ENCODE measurements around the gene SIPA1L3.

Gene SIPA1L3

GRCh38 chr19:38046254-38047048, 139.4 kb downstream of the SIPA1L3 start:
- peaks cover 6% of the 10 kb centered on the region for H3K9me3 ChIP-seq (ENCODE audit: control insufficient read depth, insufficient read depth, low read depth, low read length)
- TF ChIP-seq ZNF670 (tag by site-specific recombination; IDR thresholded peaks at IDR 0.05; ENCODE audit: low read depth) (no peak), WT1 (tag by site-specific recombination; IDR thresholded peaks at IDR 0.05) (no peak), GLIS2 (tag by site-specific recombination; IDR thresholded peaks at IDR 0.05) (peak; percentile 35; the same call in 1 of the 2 replicates), REST (tag by site-specific recombination; IDR thresholded peaks at IDR 0.05) (no peak), ZNF560 (tag by site-specific recombination; IDR thresholded peaks at IDR 0.05; ENCODE audit: borderline replicate concordance) (no peak), ZNF132 (tag by site-specific recombination; IDR thresholded peaks at IDR 0.05; ENCODE audit: borderline replicate concordance) (no peak), ZNF843 (tag by site-specific recombination; IDR thresholded peaks at IDR 0.05) (no peak)
- H3K27ac ChIP-seq (ENCODE audit: extremely low read depth, low read depth, low read length) = no peak overlapping the region
- peaks cover 0 to 11% of the 10 kb centered on the region in 2 experiments; a peak in 1 of 3 replicates for H3K36me3 ChIP-seq (ENCODE audit: control insufficient read depth in 2 of 2, insufficient read depth in 1 of 2, low read length in 2 of 2)
- no peak overlapping the region for H3K4me3 ChIP-seq (ENCODE audit: low read depth, low read length)
- no peaks in the 10 kb centered on the region for H3K4me1 ChIP-seq (ENCODE audit: control insufficient read depth, insufficient read depth, low read length)
- ChIA-PET POLR2A (no interaction called here), CTCF (interaction anchor here (0.6 kb wide), 1 partner anchor 887 kb away, joined by 4 read pairs; no protein-coding TSS in a partner anchor)

- ChIA-PET CTCF (interaction anchor here (0.6 kb wide), 1 partner anchor 886 kb away, joined by 4 read pairs; no protein-coding TSS in a partner anchor), POLR2A (no interaction called here)
- Histone ChIP-seq H3K36me3 (ENCODE audit: control insufficient read depth in 2 of 2, insufficient read depth in 1 of 2, low read length in 2 of 2) (peaks cover 0 to 7% of the 10 kb centered on the region in 2 experiments; a peak in 1 of 3 replicates), H3K27ac (ENCODE audit: extremely low read depth, low read depth, low read length) (no peak overlapping the region), H3K9me3 (ENCODE audit: control insufficient read depth, insufficient read depth, low read depth, low read length) (peaks cover 1% of the 10 kb centered on the region; the same call in 1 of the 2 replicates), H3K4me1 (ENCODE audit: control insufficient read depth, insufficient read depth, low read length) (no peaks in the 10 kb centered on the region), H3K4me3 (ENCODE audit: low read depth, low read length) (no peak overlapping the region)
- TF ChIP-seq EGR2 (tag by site-specific recombination; IDR thresholded peaks at IDR 0.05; ENCODE audit: low read depth) (peak; percentile 94), ZNF391 (tag by site-specific recombination; IDR thresholded peaks at IDR 0.05; ENCODE audit: borderline replicate concordance, low read depth) (no peak), ZNF449 (tag by site-specific recombination; IDR thresholded peaks at IDR 0.05) (no peak), ZFHX2 (tag by site-specific recombination; conservative IDR thresholded peaks at IDR 0.05) (peak; percentile 97), TCF7L2 (IDR thresholded peaks at IDR 0.05; ENCODE audit: borderline replicate concordance, low read depth, low read length) (no peak), KLF16 (tag by site-specific recombination; IDR thresholded peaks at IDR 0.05) (no peak), ZBTB11 (tag by site-specific recombination; conservative IDR thresholded peaks at IDR 0.05; ENCODE audit: low read depth) (no peak), ZNF248 (tag by site-specific recombination; IDR thresholded peaks at IDR 0.05) (no peak), ZNF792 (tag by site-specific recombination; IDR thresholded peaks at IDR 0.05) (no peak), ZFP69B (tag by site-specific recombination; IDR thresholded peaks at IDR 0.05) (no peak), ZSCAN5A (tag by site-specific recombination; IDR thresholded peaks at IDR 0.05) (no peak), HOXA7 (CRISPR knock-in tag; IDR thresholded peaks at IDR 0.05; ENCODE audit: borderline replicate concordance) (no peak), ZNF529 (tag by site-specific recombination; IDR thresholded peaks at IDR 0.05; ENCODE audit: insufficient replicate concordance) (no peak)
Observed at GRCh38 chr19:38047049-38047438, 140.0 kb downstream of the SIPA1L3 start.
